Caki2 (cell line): ENCODE data around the gene VRK3. TPM values are rescaled to one million over a fixed set of nuclear protein-coding genes. Genes with fewer than 3 reads are reported as not detected.
"Not testable (repeated sequence)": the region's sequence is repeated elsewhere in the genome, so short reads cannot be mapped to it uniquely, and the experiment has no call there.

ENCODE experiments used
- DNase-seq: peaks from one replicate; pipeline ENCODE4 v3.0.0-alpha.2; 2015; ENCODE audit warnings: low read depth
- in situ Hi-C: cut with HindIII; loops from 2 replicates; pipeline ENCODE4 v1.10.0; 2016; ENCODE audit warnings: low sequenced_read_pairs, low pct_unique_long_range_greater_than_20kb, mixed read lengths
- total RNA-seq: library from RNA; depleted of rRNA; stranded (reverse); fragments of >200 nt; shearing (Covaris generic); gene quantifications from 2 replicates; pipeline ENCODE4 v1.2.3, GENCODE V29; 2014; ENCODE audit warnings: low replicate concordance

The VRK3 gene
- total RNA-seq, 1 experiment from 2014 or later, result 50.6 TPM

- in situ Hi-C loops, result no loop called here
- DNase-seq, result no peak
These were observed 51.2 kb downstream of the VRK3 start for GRCh38 chr19:49973987-49974386.

- in situ Hi-C loops, result no loop called here
- DNase-seq, result no peak
These were observed 52.3 kb downstream of the VRK3 start for GRCh38 chr19:49972841-49973240.

GRCh38 chr19:49971991-49972411 lies 53.2 kb downstream of the VRK3 start:
- no peak for DNase-seq
- in situ Hi-C loops, result no loop called here

GRCh38 chr19:49969355-49969754 lies 55.8 kb downstream of the VRK3 start:
- in situ Hi-C loops, DNase-seq: not testable (repeated sequence)

- DNase-seq, result no peak
- in situ Hi-C loops, result no loop called here
These were observed 56.8 kb downstream of the VRK3 start for GRCh38 chr19:49968279-49968922.

GRCh38 chr19:49960980-49961379 lies 64.2 kb downstream of the VRK3 start, which contains the start of gene SIGLEC11:
Gene SIGLEC11 (minus strand): TSS chr19:49961172. CDS start chr19:49961081, 91 bp downstream.
- in situ Hi-C loops, DNase-seq: not testable (repeated sequence)

GRCh38 chr19:49959892-49960291 lies 65.3 kb downstream of the VRK3 start:
- in situ Hi-C loops, DNase-seq: not testable (repeated sequence)

- in situ Hi-C loops, DNase-seq: not testable (repeated sequence)
These were observed 66.6 kb downstream of the VRK3 start for GRCh38 chr19:49958596-49958995.

GRCh38 chr19:49958144-49958543 lies 67.0 kb downstream of the VRK3 start:
- DNase-seq, in situ Hi-C loops: not testable (repeated sequence)

GRCh38 chr19:49957262-49957915 lies 67.8 kb downstream of the VRK3 start:
- DNase-seq, result no peak
- in situ Hi-C loops, result no loop called here

GRCh38 chr19:49956115-49956495 lies 69.1 kb downstream of the VRK3 start:
- no peak for DNase-seq
- in situ Hi-C loops, result no loop called here

GRCh38 chr19:49954933-49955332 lies 70.2 kb downstream of the VRK3 start:
- in situ Hi-C loops, result no loop called here
- peak; percentile 41 for DNase-seq

- in situ Hi-C loops, result no loop called here
- DNase-seq, result no peak
These were observed 70.9 kb downstream of the VRK3 start for GRCh38 chr19:49954092-49954829.

GRCh38 chr19:49953416-49953815 lies 71.8 kb downstream of the VRK3 start:
- in situ Hi-C loops, result no loop called here

GRCh38 chr19:49952906-49953305 lies 72.3 kb downstream of the VRK3 start:
- DNase-seq, result no peak
- in situ Hi-C loops, result no loop called here

More at GRCh38 chr19:49953416-49953815, 71.8 kb downstream of the VRK3 start:
- DNase-seq, result no peak

- DNase-seq, result no peak
- in situ Hi-C loops, result no loop called here
These were observed 72.7 kb downstream of the VRK3 start for GRCh38 chr19:49952479-49952836.

- DNase-seq, result no peak
- in situ Hi-C loops, result no loop called here
These were observed 73.2 kb downstream of the VRK3 start for GRCh38 chr19:49951806-49952478.

GRCh38 chr19:49950956-49951526 lies 74.1 kb downstream of the VRK3 start:
- no peak for DNase-seq
- in situ Hi-C loops, result no loop called here
